Measurements from ENCODE around the gene EIF1AX. TPM values are rescaled to one million over a fixed set of nuclear protein-coding genes. Genes with fewer than 3 reads are reported as not detected.

EIF1AX gene
- total and polyA plus RNA-seq, 2 experiments from 2014 or later = 54.1 to 126 TPM

DNA sequence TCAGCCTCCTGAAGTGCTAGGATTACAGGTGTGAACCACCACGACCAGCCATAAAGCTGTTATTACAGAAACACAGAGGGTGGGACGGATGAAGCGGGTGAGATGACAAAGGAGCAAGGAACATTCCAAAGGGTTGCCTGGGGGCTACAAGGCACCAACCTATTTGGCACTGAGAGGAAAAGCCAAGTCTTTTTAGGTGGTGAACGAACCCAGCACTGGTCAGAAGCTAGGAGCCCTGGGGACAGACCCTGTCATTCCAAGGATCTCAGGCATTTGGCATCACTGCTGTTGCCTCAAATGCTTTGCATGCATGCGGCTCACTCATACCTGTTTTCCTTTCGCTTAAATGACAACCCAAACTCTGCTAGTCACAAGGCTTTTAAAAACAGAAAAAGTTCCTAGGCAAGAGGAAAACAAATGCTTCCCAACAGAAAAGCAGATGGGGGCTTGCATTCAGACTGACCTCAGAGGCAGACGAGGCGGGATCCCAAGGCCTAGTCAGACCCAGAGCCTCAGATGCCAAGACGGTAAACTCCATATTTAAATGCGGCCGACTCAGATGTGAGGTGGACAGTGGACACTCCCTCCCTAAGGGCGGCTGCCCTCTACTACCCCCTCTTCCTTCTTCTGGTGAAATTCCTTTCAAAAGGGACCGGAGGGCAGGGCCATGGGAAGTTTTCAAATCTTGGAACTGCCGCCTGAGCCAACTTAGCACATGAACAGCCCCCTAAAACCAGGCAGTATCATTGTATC, 29.4 kb downstream of the EIF1AX start:
- no peak overlapping the region for H3K4me2 ChIP-seq (ENCODE audit: unreplicated experiment)
- H3K9ac ChIP-seq = no peak overlapping the region
- no peak overlapping the region for H3K27ac ChIP-seq
- H3K4me1 ChIP-seq (ENCODE audit: insufficient read depth) = no peaks in the 10 kb centered on the region
- WGBS, 2 experiments (ENCODE audit: low coverage in 1 of 2, low lambda C conversion rate in 2 of 2, missing lambda C conversion rate in 2 of 2) = 86 to 89% methylated on average over 11 to 12 of the region's 14 CpGs
- H3K27me3 ChIP-seq (replicated peaks; ENCODE audit: insufficient read depth) = no peaks in the 10 kb centered on the region
- no peaks in the 10 kb centered on the region for H3K9me2 ChIP-seq (ENCODE audit: insufficient read depth)
- H3F3A ChIP-seq (ENCODE audit: insufficient read depth) = no peaks in the 10 kb centered on the region
- H4K20me1 ChIP-seq (ENCODE audit: insufficient read depth) = no peaks in the 10 kb centered on the region
- H3K4me3 ChIP-seq = no peak overlapping the region
- no peak for DNase-seq
- H3K79me2 ChIP-seq (ENCODE audit: insufficient read depth) = no peaks in the 10 kb centered on the region
- no peaks in the 10 kb centered on the region for H3K9me3 ChIP-seq (ENCODE audit: low read depth)
- TF ChIP-seq EZH2phosphoT487 (IDR thresholded peaks at IDR 0.05; ENCODE audit: insufficient read depth, low read depth) (no peak), EZH2 (IDR thresholded peaks at IDR 0.05; ENCODE audit: insufficient read depth, poor library complexity, severe bottlenecking) (no peak)
- H3K36me3 ChIP-seq (ENCODE audit: low read depth) = no peaks in the 10 kb centered on the region
- no peak overlapping the region for H2AFZ ChIP-seq
- in situ Hi-C loops (cut with MboI) = no loop called here

DNA sequence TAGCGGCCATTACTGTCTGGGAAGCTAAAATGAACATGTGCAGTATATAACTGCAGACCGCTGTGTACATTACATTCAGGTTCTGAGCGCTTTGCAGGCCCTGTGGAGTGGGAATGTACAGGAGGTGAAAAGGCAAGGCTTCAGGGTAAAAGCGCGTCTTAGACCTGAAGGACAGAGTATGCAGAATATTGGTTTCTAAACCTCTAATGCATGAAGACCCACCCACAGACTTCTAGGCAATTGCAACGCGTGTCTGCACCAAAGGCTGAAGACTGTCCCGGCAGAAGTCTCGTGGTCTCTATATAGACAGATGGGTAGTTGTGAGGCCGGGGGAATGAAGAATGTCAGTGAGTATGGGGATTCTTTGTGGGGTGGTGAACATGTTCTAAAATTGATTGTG, 30.4 kb downstream of the EIF1AX start:
- no peak for TF ChIP-seq EZH2phosphoT487 (IDR thresholded peaks at IDR 0.05; ENCODE audit: insufficient read depth, low read depth)
- no peak for TF ChIP-seq EZH2 (IDR thresholded peaks at IDR 0.05; ENCODE audit: insufficient read depth, poor library complexity, severe bottlenecking)
- H3K4me3 ChIP-seq = no peak overlapping the region
- WGBS, 2 experiments (ENCODE audit: low coverage in 1 of 2, low lambda C conversion rate in 2 of 2, missing lambda C conversion rate in 2 of 2) = 81 to 85% methylated on average over 9 to 10 of the region's 10 CpGs
- H3K4me1 ChIP-seq (ENCODE audit: insufficient read depth) = no peaks in the 10 kb centered on the region
- H3K27me3 ChIP-seq (replicated peaks; ENCODE audit: insufficient read depth) = no peaks in the 10 kb centered on the region
- H3K79me2 ChIP-seq (ENCODE audit: insufficient read depth) = no peaks in the 10 kb centered on the region
- no peak for DNase-seq
- no peaks in the 10 kb centered on the region for H4K20me1 ChIP-seq (ENCODE audit: insufficient read depth)
- no peak overlapping the region for H3K27ac ChIP-seq
- in situ Hi-C loops (cut with MboI) = no loop called here
- H3K9me3 ChIP-seq (ENCODE audit: low read depth) = no peaks in the 10 kb centered on the region
- H3K4me2 ChIP-seq (ENCODE audit: unreplicated experiment) = no peak overlapping the region
- no peak overlapping the region for H2AFZ ChIP-seq
- no peak overlapping the region for H3K9ac ChIP-seq
- no peaks in the 10 kb centered on the region for H3F3A ChIP-seq (ENCODE audit: insufficient read depth)
- H3K9me2 ChIP-seq (ENCODE audit: insufficient read depth) = no peaks in the 10 kb centered on the region
- H3K36me3 ChIP-seq (ENCODE audit: low read depth) = no peaks in the 10 kb centered on the region

DNA sequence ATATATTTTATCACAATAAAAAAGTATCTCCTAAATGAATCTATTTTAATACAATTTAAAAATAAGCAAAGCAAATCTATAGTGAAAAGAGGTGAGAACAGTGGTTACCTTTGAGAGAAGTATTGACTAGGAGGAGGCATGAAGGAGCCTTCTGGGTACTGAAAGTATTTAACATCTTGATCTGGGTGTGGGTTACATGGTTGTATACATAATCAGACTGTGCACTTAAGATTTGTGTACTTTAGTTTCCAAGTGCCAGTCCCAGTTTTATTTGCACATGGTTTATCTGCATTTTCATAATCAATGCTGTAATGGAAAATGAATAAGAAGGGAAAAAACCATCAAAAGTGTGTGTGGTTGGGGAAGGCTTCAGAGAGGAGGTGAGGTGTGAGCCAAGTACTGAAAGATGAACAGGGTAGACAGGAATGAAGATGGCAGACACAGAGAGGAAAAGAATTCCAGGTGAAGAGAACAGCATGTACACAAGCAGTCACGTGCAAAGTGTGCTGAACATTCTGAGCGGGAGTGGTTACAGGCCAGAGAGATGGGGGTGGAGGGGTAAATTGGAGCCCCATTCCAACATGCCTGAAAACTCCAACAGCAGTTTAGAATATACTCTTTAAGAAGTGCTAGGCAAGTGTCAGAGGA, 39.6 kb downstream of the EIF1AX start:
- no peak for DNase-seq
- H3K36me3 ChIP-seq (ENCODE audit: low read depth) = no peaks in the 10 kb centered on the region
- H4K20me1 ChIP-seq (ENCODE audit: insufficient read depth) = no peaks in the 10 kb centered on the region
- no peaks in the 10 kb centered on the region for H3K4me1 ChIP-seq (ENCODE audit: insufficient read depth)
- no peak overlapping the region for H3K27ac ChIP-seq
- no peak overlapping the region for H3K4me2 ChIP-seq (ENCODE audit: unreplicated experiment)
- H3K79me2 ChIP-seq (ENCODE audit: insufficient read depth) = no peaks in the 10 kb centered on the region
- no peaks in the 10 kb centered on the region for H3F3A ChIP-seq (ENCODE audit: insufficient read depth)
- WGBS, 2 experiments (ENCODE audit: low coverage in 1 of 2, low lambda C conversion rate in 2 of 2, missing lambda C conversion rate in 2 of 2) = 52 to 63% methylated on average over 2 of the region's 2 CpGs
- no peak overlapping the region for H3K9ac ChIP-seq
- H3K9me3 ChIP-seq (ENCODE audit: low read depth) = no peaks in the 10 kb centered on the region
- in situ Hi-C loops (cut with MboI) = no loop called here
- TF ChIP-seq EZH2phosphoT487 (IDR thresholded peaks at IDR 0.05; ENCODE audit: insufficient read depth, low read depth) (no peak), EZH2 (IDR thresholded peaks at IDR 0.05; ENCODE audit: insufficient read depth, poor library complexity, severe bottlenecking) (no peak)
- H3K27me3 ChIP-seq (replicated peaks; ENCODE audit: insufficient read depth) = no peaks in the 10 kb centered on the region
- H3K4me3 ChIP-seq = no peak overlapping the region
- no peaks in the 10 kb centered on the region for H3K9me2 ChIP-seq (ENCODE audit: insufficient read depth)
- H2AFZ ChIP-seq = no peak overlapping the region

DNA sequence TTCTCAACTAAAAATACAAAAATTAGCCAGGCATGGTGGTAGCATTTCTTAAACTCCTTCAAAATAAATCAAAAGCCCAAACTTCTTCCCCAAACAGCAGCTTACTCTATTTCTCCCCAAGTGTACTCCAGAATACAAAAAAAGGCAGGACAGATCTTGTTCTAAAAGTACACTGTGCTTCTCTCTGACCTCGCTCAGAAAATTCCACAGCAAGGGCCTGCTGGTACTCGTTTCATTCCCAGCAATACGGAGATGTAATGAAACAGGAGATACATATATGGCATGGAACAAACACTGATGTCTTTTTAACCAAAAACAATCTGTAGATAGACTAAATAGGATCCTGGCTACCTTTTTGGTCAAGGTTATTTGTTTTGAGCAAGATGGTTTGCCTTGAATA, 50.1 kb downstream of the EIF1AX start:
- H3K4me2 ChIP-seq (ENCODE audit: unreplicated experiment) = no peak overlapping the region
- H3K4me1 ChIP-seq (ENCODE audit: insufficient read depth) = no peaks in the 10 kb centered on the region
- DNase-seq = no peak
- WGBS, 2 experiments (ENCODE audit: low coverage in 1 of 2, low lambda C conversion rate in 2 of 2, missing lambda C conversion rate in 2 of 2) = 79 to 83% methylated on average over 3 of the region's 3 CpGs
- no peaks in the 10 kb centered on the region for H3K9me2 ChIP-seq (ENCODE audit: insufficient read depth)
- H3K27me3 ChIP-seq (replicated peaks; ENCODE audit: insufficient read depth) = no peaks in the 10 kb centered on the region
- H3K9ac ChIP-seq = no peak overlapping the region
- TF ChIP-seq EZH2 (IDR thresholded peaks at IDR 0.05; ENCODE audit: insufficient read depth, poor library complexity, severe bottlenecking) (no peak), EZH2phosphoT487 (IDR thresholded peaks at IDR 0.05; ENCODE audit: insufficient read depth, low read depth) (no peak)
- no peaks in the 10 kb centered on the region for H3K79me2 ChIP-seq (ENCODE audit: insufficient read depth)
- H2AFZ ChIP-seq = no peak overlapping the region
- H3K4me3 ChIP-seq = no peak overlapping the region
- no peaks in the 10 kb centered on the region for H3K9me3 ChIP-seq (ENCODE audit: low read depth)
- no peaks in the 10 kb centered on the region for H4K20me1 ChIP-seq (ENCODE audit: insufficient read depth)
- no peak overlapping the region for H3K27ac ChIP-seq
- no peaks in the 10 kb centered on the region for H3F3A ChIP-seq (ENCODE audit: insufficient read depth)
- no peaks in the 10 kb centered on the region for H3K36me3 ChIP-seq (ENCODE audit: low read depth)
- in situ Hi-C loops (cut with MboI) = no loop called here
